Glutamatergic neuron (in vitro differentiated cells): ENCODE results near the gene GSTK1. TPM values are rescaled to one million over a fixed set of nuclear protein-coding genes. Genes with fewer than 3 reads are reported as not detected.
"Not testable (repeated sequence)": the region's sequence is repeated elsewhere in the genome, so short reads cannot be mapped to it uniquely, and the experiment has no call there.

ENCODE experiments used
- DNase-seq: peaks from one replicate; pipeline ENCODE4 v3.0.0; 2022
- H3K27ac Mint-ChIP-seq: one replicate; pipeline ENCODE4 v1.8.0; 2020; ENCODE audit warnings: mild to moderate bottlenecking, mixed read lengths, inconsistent platforms; ENCODE audit not compliant: unreplicated experiment
- H3K27me3 Mint-ChIP-seq: one replicate; pipeline ENCODE4 v1.8.0; 2020; ENCODE audit warnings: mild to moderate bottlenecking, moderate library complexity, mixed read lengths, inconsistent platforms; ENCODE audit not compliant: unreplicated experiment
- H3K36me3 Mint-ChIP-seq: one replicate; pipeline ENCODE4 v1.8.0; 2020; ENCODE audit warnings: mild to moderate bottlenecking, mixed read lengths, inconsistent platforms; ENCODE audit not compliant: unreplicated experiment
- H3K4me1 Mint-ChIP-seq: one replicate; pipeline ENCODE4 v1.8.0; 2020; ENCODE audit warnings: mild to moderate bottlenecking, low read depth, mixed read lengths, inconsistent platforms; ENCODE audit not compliant: unreplicated experiment
- H3K4me3 Mint-ChIP-seq: one replicate; pipeline ENCODE4 v1.8.0; 2020; ENCODE audit warnings: mild to moderate bottlenecking, mixed read lengths, inconsistent platforms; ENCODE audit not compliant: unreplicated experiment
- H3K9me3 Mint-ChIP-seq: one replicate; pipeline ENCODE4 v1.8.0; 2020; ENCODE audit warnings: mild to moderate bottlenecking, moderate library complexity, mixed read lengths, inconsistent platforms; ENCODE audit not compliant: unreplicated experiment
- total RNA-seq: library from RNA; stranded (reverse); fragmentation: NEBNext Ultra II Directional; extraction: Animal tissue kit (Norgen Biotek cat#: 25700); gene quantifications from one replicate; pipeline ENCODE4 v1.2.1, GENCODE V29; 2021; ENCODE audit not compliant: unreplicated experiment
- TF ChIP-seq, protein P1 (sequence below): fragments of 200-600 bp; sonication (generic); IDR thresholded peaks from one replicate; pipeline ENCODE4 v1.5.0; 2021; ENCODE audit not compliant: partially characterized antibody, unreplicated experiment

The GSTK1 gene
- total RNA-seq, 1 donor from 2014 or later: 48.6 TPM

- no peak for DNase-seq
- Mint-ChIP-seq H3K4me1 (no peaks in the 10 kb centered on the region), H3K27ac (no peak overlapping the region), H3K36me3 (peaks cover 16% of the 10 kb centered on the region), H3K27me3 (no peaks in the 10 kb centered on the region), H3K9me3 (peaks cover 2% of the 10 kb centered on the region), H3K4me3 (no peak overlapping the region)
- TF ChIP-seq, protein P1, sequence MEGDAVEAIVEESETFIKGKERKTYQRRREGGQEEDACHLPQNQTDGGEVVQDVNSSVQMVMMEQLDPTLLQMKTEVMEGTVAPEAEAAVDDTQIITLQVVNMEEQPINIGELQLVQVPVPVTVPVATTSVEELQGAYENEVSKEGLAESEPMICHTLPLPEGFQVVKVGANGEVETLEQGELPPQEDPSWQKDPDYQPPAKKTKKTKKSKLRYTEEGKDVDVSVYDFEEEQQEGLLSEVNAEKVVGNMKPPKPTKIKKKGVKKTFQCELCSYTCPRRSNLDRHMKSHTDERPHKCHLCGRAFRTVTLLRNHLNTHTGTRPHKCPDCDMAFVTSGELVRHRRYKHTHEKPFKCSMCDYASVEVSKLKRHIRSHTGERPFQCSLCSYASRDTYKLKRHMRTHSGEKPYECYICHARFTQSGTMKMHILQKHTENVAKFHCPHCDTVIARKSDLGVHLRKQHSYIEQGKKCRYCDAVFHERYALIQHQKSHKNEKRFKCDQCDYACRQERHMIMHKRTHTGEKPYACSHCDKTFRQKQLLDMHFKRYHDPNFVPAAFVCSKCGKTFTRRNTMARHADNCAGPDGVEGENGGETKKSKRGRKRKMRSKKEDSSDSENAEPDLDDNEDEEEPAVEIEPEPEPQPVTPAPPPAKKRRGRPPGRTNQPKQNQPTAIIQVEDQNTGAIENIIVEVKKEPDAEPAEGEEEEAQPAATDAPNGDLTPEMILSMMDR: no peak
Observed at GRCh38 chr7:143256932-143257331, 6.3 kb upstream of the GSTK1 start.

GRCh38 chr7:143257501-143257900 is 5.7 kb upstream of the GSTK1 start:
- no peaks in the 10 kb centered on the region for H3K4me1 Mint-ChIP-seq

GRCh38 chr7:143258831-143259230 is 4.4 kb upstream of the GSTK1 start:
- TF ChIP-seq, protein P1: no peak
- Mint-ChIP-seq H3K27me3 (peaks cover 4% of the 10 kb centered on the region), H3K4me3 (no peak overlapping the region), H3K27ac (no peak overlapping the region), H3K36me3 (peaks cover 5% of the 10 kb centered on the region), H3K4me1 (no peaks in the 10 kb centered on the region), H3K9me3 (peaks cover 3% of the 10 kb centered on the region)
- DNase-seq: no peak

More at GRCh38 chr7:143257501-143257900, 5.7 kb upstream of the GSTK1 start:
- Mint-ChIP-seq H3K27me3 (no peaks in the 10 kb centered on the region), H3K9me3 (peaks cover 4% of the 10 kb centered on the region), H3K36me3 (peaks cover 13% of the 10 kb centered on the region), H3K4me3 (no peak overlapping the region), H3K27ac (no peak overlapping the region)
- TF ChIP-seq, protein P1: no peak
- DNase-seq: no peak

DNA sequence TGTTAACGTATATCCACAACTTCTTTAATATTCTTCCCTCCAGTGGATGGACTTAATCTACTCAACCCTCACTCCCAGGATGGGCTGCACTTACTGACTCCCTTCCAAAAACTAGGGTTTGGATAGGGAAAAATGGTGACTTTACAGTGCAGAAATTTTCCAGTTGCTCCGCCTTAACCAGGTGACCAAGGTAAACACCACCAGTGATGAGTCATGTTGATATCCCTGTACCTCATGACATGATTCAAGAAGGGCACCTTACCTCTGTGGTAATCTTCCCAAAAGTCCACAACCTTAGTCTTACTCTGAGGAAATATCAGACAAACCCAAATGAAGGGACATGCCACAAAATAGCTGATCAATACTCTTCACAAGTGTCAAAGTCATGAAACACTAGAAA is 3.5 kb upstream of the GSTK1 start:
- Mint-ChIP-seq H3K4me3 (no peak overlapping the region), H3K36me3 (peaks cover 5% of the 10 kb centered on the region), H3K9me3 (peaks cover 3% of the 10 kb centered on the region), H3K27me3 (peaks cover 4% of the 10 kb centered on the region), H3K27ac (no peak overlapping the region), H3K4me1 (no peaks in the 10 kb centered on the region)
- no peak for DNase-seq
- TF ChIP-seq, protein P1: no peak

DNA sequence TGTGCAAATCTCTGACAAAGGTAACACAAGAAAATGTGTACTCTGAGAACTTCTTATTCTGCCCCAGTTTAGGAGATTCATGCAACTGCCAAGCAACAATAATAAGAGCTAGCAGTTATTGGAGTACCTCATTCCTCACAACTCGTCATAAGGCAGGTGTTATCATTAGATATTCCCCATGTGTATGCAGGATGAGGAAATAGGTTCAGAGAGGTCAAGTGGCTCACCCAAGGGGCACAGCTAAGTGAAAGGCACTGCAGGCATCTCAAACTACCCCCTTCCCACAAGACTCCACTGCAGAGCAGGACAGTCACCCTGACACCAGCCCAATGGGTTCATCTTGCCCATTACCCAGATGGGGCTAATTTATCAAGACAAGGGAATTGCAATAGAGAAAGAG is 1.3 kb upstream of the GSTK1 start:
- Mint-ChIP-seq H3K27me3 (peaks cover 4% of the 10 kb centered on the region), H3K36me3 (peaks cover 5% of the 10 kb centered on the region), H3K27ac (no peak overlapping the region), H3K4me3 (peak overlapping the region; percentile 61), H3K4me1 (no peaks in the 10 kb centered on the region), H3K9me3 (peaks cover 3% of the 10 kb centered on the region)
- no peak for DNase-seq
- TF ChIP-seq, protein P1: no peak

DNA sequence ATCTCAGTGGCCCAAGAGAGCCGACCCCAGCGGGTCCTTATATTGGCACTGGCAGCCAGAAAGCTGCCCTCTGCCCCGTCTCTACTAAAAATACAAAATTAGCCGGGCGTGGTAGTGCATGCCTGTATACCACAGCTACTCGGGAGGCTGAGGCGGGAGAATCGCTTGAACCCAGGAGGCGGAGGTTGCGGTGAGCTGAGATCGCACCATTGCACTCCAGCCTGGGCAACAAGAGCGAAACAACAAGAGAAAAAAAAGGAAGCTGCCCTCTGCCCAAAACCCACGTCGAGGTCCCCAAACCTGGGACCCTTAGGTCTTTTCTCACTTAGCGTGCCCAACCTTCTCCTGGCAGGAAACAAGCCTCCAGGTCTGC is 941 bp downstream of the GSTK1 start:
- not testable (repeated sequence) for H3K4me1 Mint-ChIP-seq, H3K36me3 Mint-ChIP-seq, H3K27me3 Mint-ChIP-seq, H3K27ac Mint-ChIP-seq, H3K9me3 Mint-ChIP-seq, DNase-seq
- H3K4me3 Mint-ChIP-seq: peak overlapping the region; percentile 85
